DOHH2 (cell line): ENCODE results near the gene SAXO2.

ENCODE experiments used
- H3F3A ChIP-seq: fragments of 200-600 bp; sonication (generic), shearing (Covaris generic); 2 replicates; pipeline ENCODE4 v1.6.0; 2016; ENCODE audit warnings: antibody characterized with exemption, mild to moderate bottlenecking; ENCODE audit not compliant: control insufficient read depth, insufficient read depth
- H3K27ac ChIP-seq: fragments of 200-600 bp; sonication (generic); 2 replicates; pipeline ENCODE4 v1.5.1; 2014; ENCODE audit warnings: low read depth, mild to moderate bottlenecking, low read length, moderate library complexity
- H3K27me3 ChIP-seq: fragments of 200-600 bp; sonication (generic); 2 replicates; pipeline ENCODE4 v1.6.1; 2014; ENCODE audit warnings: mild to moderate bottlenecking, low read length, mixed read lengths; ENCODE audit not compliant: control insufficient read depth
- H3K36me3 ChIP-seq: fragments of 200-600 bp; sonication (generic); 2 replicates; pipeline ENCODE4 v1.6.1; 2014; ENCODE audit warnings: mild to moderate bottlenecking, low read length, moderate library complexity, mixed read lengths; ENCODE audit not compliant: control insufficient read depth
- H3K4me1 ChIP-seq: fragments of 200-600 bp; sonication (generic); 2 replicates; pipeline ENCODE4 v1.6.1; 2014; ENCODE audit warnings: mild to moderate bottlenecking, low read length, mixed read lengths; ENCODE audit not compliant: control insufficient read depth
- H3K4me2 ChIP-seq: fragments of 200-600 bp; sonication (generic); 2 replicates; pipeline ENCODE4 v1.6.0; 2014; ENCODE audit warnings: mild to moderate bottlenecking, low read length, moderate library complexity
- H3K4me3 ChIP-seq: fragments of 200-600 bp; sonication (generic); 2 replicates; pipeline ENCODE4 v1.5.1; 2014; ENCODE audit warnings: mild to moderate bottlenecking, low read length, mixed read lengths
- H3K79me2 ChIP-seq: fragments of 200-600 bp; sonication (generic); 2 replicates; pipeline ENCODE4 v1.6.1; 2014; ENCODE audit warnings: mild to moderate bottlenecking, low read length, mixed read lengths; ENCODE audit not compliant: control insufficient read depth
- H3K9me2 ChIP-seq: fragments of 200-600 bp; sonication (generic); replicated peaks from 2 replicates; pipeline ENCODE4 v1.6.1; 2014; ENCODE audit warnings: mild to moderate bottlenecking, low read length, mixed read lengths; ENCODE audit not compliant: control insufficient read depth
- H3K9me3 ChIP-seq: fragments of 200-600 bp; sonication (generic); 2 replicates; pipeline ENCODE4 v1.6.1; 2014; ENCODE audit warnings: antibody characterized with exemption, low read length, mixed read lengths; ENCODE audit not compliant: control insufficient read depth, insufficient read depth
- H4K20me1 ChIP-seq: fragments of 200-600 bp; sonication (generic); 2 replicates; pipeline ENCODE4 v1.6.0; 2014; ENCODE audit warnings: low read depth, mild to moderate bottlenecking, antibody characterized with exemption, low read length, moderate library complexity; ENCODE audit not compliant: control insufficient read depth, insufficient read depth
- CTCF ChIP-seq: fragments of 200-600 bp; sonication (generic); IDR thresholded peaks from one replicate; pipeline ENCODE4 v1.5.1; 2014; ENCODE audit warnings: antibody characterized with exemption, mild to moderate bottlenecking, low read depth, low read length; ENCODE audit not compliant: poor library complexity, severe bottlenecking
- EZH2phosphoT487 ChIP-seq: fragments of 200-600 bp; sonication (generic); IDR thresholded peaks from 2 replicates; pipeline ENCODE4 v1.6.1; 2017; ENCODE audit warnings: borderline replicate concordance, mild to moderate bottlenecking, antibody characterized with exemption, low read length, moderate library complexity, mixed read lengths

The SAXO2 gene

GRCh38 chr15:82301296-82302016, 38.8 kb downstream of the SAXO2 start:
- no peaks in the 10 kb centered on the region for H3K9me2 ChIP-seq
- no peaks in the 10 kb centered on the region for H4K20me1 ChIP-seq
- H3F3A ChIP-seq: no peaks in the 10 kb centered on the region

GRCh38 chr15:82303956-82304777, 41.5 kb downstream of the SAXO2 start:
- H3F3A ChIP-seq: no peaks in the 10 kb centered on the region
- H3K9me3 ChIP-seq: no peaks in the 10 kb centered on the region
- no peaks in the 10 kb centered on the region for H4K20me1 ChIP-seq
- H3K9me2 ChIP-seq: no peaks in the 10 kb centered on the region
- no peaks in the 10 kb centered on the region for H3K4me1 ChIP-seq
- H3K4me3 ChIP-seq: no peak overlapping the region
- no peak for TF ChIP-seq CTCF
- TF ChIP-seq EZH2phosphoT487: no peak
- no peaks in the 10 kb centered on the region for H3K79me2 ChIP-seq
- no peaks in the 10 kb centered on the region for H3K36me3 ChIP-seq
- peaks cover 2% of the 10 kb centered on the region; the same call in 1 of the 2 replicates for H3K27me3 ChIP-seq
- H3K27ac ChIP-seq: no peak overlapping the region
- no peak overlapping the region for H3K4me2 ChIP-seq

More at GRCh38 chr15:82301296-82302016, 38.8 kb downstream of the SAXO2 start:
- no peak overlapping the region for H3K4me2 ChIP-seq
- H3K27ac ChIP-seq: no peak overlapping the region
- H3K79me2 ChIP-seq: no peaks in the 10 kb centered on the region
- TF ChIP-seq CTCF (no peak), EZH2phosphoT487 (no peak)
- H3K4me1 ChIP-seq: no peaks in the 10 kb centered on the region
- H3K36me3 ChIP-seq: no peaks in the 10 kb centered on the region
- no peaks in the 10 kb centered on the region for H3K9me3 ChIP-seq
- H3K4me3 ChIP-seq: no peak overlapping the region
- H3K27me3 ChIP-seq: no peaks in the 10 kb centered on the region

- Histone ChIP-seq H4K20me1 (no peaks in the 10 kb centered on the region), H3K9me3 (no peaks in the 10 kb centered on the region), H3K27ac (no peak overlapping the region), H3K79me2 (no peaks in the 10 kb centered on the region), H3K4me1 (no peaks in the 10 kb centered on the region), H3K4me3 (no peak overlapping the region), H3K36me3 (no peaks in the 10 kb centered on the region), H3K4me2 (no peak overlapping the region), H3K9me2 (no peaks in the 10 kb centered on the region), H3F3A (no peaks in the 10 kb centered on the region), H3K27me3 (peaks cover 2% of the 10 kb centered on the region; the same call in 1 of the 2 replicates)
- TF ChIP-seq EZH2phosphoT487: no peak
- no peak for TF ChIP-seq CTCF
Measured at GRCh38 chr15:82304778-82305090, 42.1 kb downstream of the SAXO2 start.
